ENCODE measurements around the gene PCSK5. TPM values are rescaled to one million over a fixed set of nuclear protein-coding genes. Genes with fewer than 3 reads are reported as not detected.
"Not testable (repeated sequence)": the region's sequence is repeated elsewhere in the genome, so short reads cannot be mapped to it uniquely, and the experiment has no call there.

The PCSK5 gene
- total and polyA plus RNA-seq, 2 donors (not counting 3 experiments of a cell fraction or from before 2014, with no cell fraction given) = 2.6 to 4.8 TPM

GRCh38 chr9:76316069-76316468 is 425.6 kb downstream of the PCSK5 start:
- TF ChIP-seq MYC (IDR thresholded peaks at IDR 0.05; ENCODE audit: low read depth, low read length) = no peak
- TF ChIP-seq, protein P1, sequence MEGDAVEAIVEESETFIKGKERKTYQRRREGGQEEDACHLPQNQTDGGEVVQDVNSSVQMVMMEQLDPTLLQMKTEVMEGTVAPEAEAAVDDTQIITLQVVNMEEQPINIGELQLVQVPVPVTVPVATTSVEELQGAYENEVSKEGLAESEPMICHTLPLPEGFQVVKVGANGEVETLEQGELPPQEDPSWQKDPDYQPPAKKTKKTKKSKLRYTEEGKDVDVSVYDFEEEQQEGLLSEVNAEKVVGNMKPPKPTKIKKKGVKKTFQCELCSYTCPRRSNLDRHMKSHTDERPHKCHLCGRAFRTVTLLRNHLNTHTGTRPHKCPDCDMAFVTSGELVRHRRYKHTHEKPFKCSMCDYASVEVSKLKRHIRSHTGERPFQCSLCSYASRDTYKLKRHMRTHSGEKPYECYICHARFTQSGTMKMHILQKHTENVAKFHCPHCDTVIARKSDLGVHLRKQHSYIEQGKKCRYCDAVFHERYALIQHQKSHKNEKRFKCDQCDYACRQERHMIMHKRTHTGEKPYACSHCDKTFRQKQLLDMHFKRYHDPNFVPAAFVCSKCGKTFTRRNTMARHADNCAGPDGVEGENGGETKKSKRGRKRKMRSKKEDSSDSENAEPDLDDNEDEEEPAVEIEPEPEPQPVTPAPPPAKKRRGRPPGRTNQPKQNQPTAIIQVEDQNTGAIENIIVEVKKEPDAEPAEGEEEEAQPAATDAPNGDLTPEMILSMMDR (IDR thresholded peaks at IDR 0.05; ENCODE audit: extremely low read depth in 1 of 2, insufficient read depth in 1 of 2, low read depth in 1 of 2, low read length in 2 of 2) = no peak
- no peak for TF ChIP-seq POLR2A (IDR thresholded peaks at IDR 0.05; ENCODE audit: low read depth, low read length)
- TF ChIP-seq FOS (IDR thresholded peaks at IDR 0.05; ENCODE audit: borderline replicate concordance, insufficient read depth, low read length) = no peak
- no peak for DNase-seq (ENCODE audit: low read depth, low spot score)
- ChIA-PET POLR2A (interaction anchor here (0.6 kb wide), 1 partner anchor 1015 kb away, joined by 3 read pairs; no protein-coding TSS in a partner anchor), CTCF (interaction anchor here (0.7 to 1.3 kb wide), 4 partner anchors 13 to 78 kb away, joined by 3 to 7 read pairs (median 4); partner anchors contain the start of gene RFK)
- H3K9me1 ChIP-seq (replicated peaks; ENCODE audit: control insufficient read depth, extremely low read depth, insufficient read depth, low read length) = no peaks in the 10 kb centered on the region
- H3K36me3 ChIP-seq (ENCODE audit: control insufficient read depth in 2 of 2, extremely low read depth in 1 of 2, insufficient read depth in 2 of 2, low read length in 2 of 2) = no peaks in the 10 kb centered on the region
- no peaks in the 10 kb centered on the region for H4K20me1 ChIP-seq (replicated peaks; ENCODE audit: control insufficient read depth, extremely low read depth, insufficient read depth, low read length)
- H3K79me2 ChIP-seq (ENCODE audit: control insufficient read depth, insufficient read depth, low read length) = no peaks in the 10 kb centered on the region
- no peaks in the 10 kb centered on the region for H3K27me3 ChIP-seq (ENCODE audit: control insufficient read depth in 2 of 2, insufficient read depth in 2 of 2, low read length in 2 of 2)
- no peak overlapping the region for H3K27ac ChIP-seq (ENCODE audit: insufficient read depth, low read depth, low read length)
- no peak overlapping the region for H3K4me3 ChIP-seq (replicated peaks in 1 of 3; ENCODE audit: insufficient read depth in 1 of 3, low read depth in 1 of 3, low read length in 3 of 3)
- no peaks in the 10 kb centered on the region for H3K9me3 ChIP-seq (replicated peaks; ENCODE audit: control insufficient read depth, insufficient read depth, low read length)
- no peak for FAIRE-seq
- dilution Hi-C loops (cut with MboI; ENCODE audit: extremely low pct_ligation_motif_present, low sequenced_read_pairs) (no loop called here), intact Hi-C loops (cut with micrococcal nuclease) (no loop called here)
- H3K4me1 ChIP-seq (ENCODE audit: control insufficient read depth, extremely low read depth, insufficient read depth, low read length) = peaks cover 2% of the 10 kb centered on the region
- no peak overlapping the region for H3K4me2 ChIP-seq (ENCODE audit: insufficient read depth, low read length)
- no peak overlapping the region for H3K9ac ChIP-seq (replicated peaks; ENCODE audit: extremely low read depth, insufficient read depth, low read length)
- no peak overlapping the region for H2AFZ ChIP-seq (ENCODE audit: low read depth, low read length)
- no TSS peak for BruUV-seq (replicated peaks)

DNA sequence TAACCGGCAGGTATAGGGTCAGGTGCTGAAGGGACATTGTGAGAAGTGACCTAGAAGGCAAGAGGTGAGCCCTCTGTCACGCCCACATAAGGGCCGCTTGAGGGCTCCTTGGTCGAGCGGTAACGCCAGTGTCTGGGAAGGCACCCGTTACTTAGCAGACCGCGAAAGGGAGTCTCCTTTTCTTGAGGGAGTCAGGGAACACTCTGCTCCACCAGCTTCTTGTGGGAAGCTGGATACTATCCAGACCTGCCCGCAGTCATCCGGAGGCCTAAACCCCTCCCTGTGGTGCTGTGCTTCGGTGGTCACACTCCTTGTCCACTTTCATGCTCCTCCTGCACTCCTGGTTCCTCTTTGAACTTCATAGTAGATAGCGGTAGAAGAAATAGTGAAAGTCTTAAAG is 429.0 kb downstream of the PCSK5 start:
- H3K79me2 ChIP-seq (ENCODE audit: control insufficient read depth, insufficient read depth, low read length); CTCF ChIA-PET; H3K4me2 ChIP-seq (ENCODE audit: insufficient read depth, low read length); H2AFZ ChIP-seq (ENCODE audit: low read depth, low read length); H3K36me3 ChIP-seq (ENCODE audit: control insufficient read depth in 2 of 2, extremely low read depth in 1 of 2, insufficient read depth in 2 of 2, low read length in 2 of 2); H3K4me3 ChIP-seq (replicated peaks in 1 of 3; ENCODE audit: insufficient read depth in 1 of 3, low read depth in 1 of 3, low read length in 3 of 3); intact Hi-C loops (cut with micrococcal nuclease); dilution Hi-C loops (cut with MboI; ENCODE audit: extremely low pct_ligation_motif_present, low sequenced_read_pairs); DNase-seq (ENCODE audit: low read depth, low spot score); FAIRE-seq; H3K9ac ChIP-seq (replicated peaks; ENCODE audit: extremely low read depth, insufficient read depth, low read length); H3K27ac ChIP-seq (ENCODE audit: insufficient read depth, low read depth, low read length); H4K20me1 ChIP-seq (replicated peaks; ENCODE audit: control insufficient read depth, extremely low read depth, insufficient read depth, low read length); H3K4me1 ChIP-seq (ENCODE audit: control insufficient read depth, extremely low read depth, insufficient read depth, low read length); H3K9me1 ChIP-seq (replicated peaks; ENCODE audit: control insufficient read depth, extremely low read depth, insufficient read depth, low read length); H3K27me3 ChIP-seq (ENCODE audit: control insufficient read depth in 2 of 2, insufficient read depth in 2 of 2, low read length in 2 of 2); H3K9me3 ChIP-seq (replicated peaks; ENCODE audit: control insufficient read depth, insufficient read depth, low read length); BruUV-seq (replicated peaks): not testable (repeated sequence)
- POLR2A ChIA-PET = interaction anchor here (0.6 kb wide), 1 partner anchor 641 kb away, joined by 8 read pairs; no protein-coding TSS in a partner anchor
